GM20431 (cell line): ENCODE results near the gene ALKBH7.

ENCODE experiments used
- in situ Hi-C: fragments of 300-500 bp; cut with MseI, MboI; formaldehyde crosslinking; loops from one replicate; pipeline ENCODE4 v1.15.0; 2020; ENCODE audit warnings: low sequenced_read_pairs; ENCODE audit not compliant: unreplicated experiment

ALKBH7 gene

GRCh38 chr19:6362351-6362801, 10.2 kb upstream of the ALKBH7 start:
- in situ Hi-C loops = no loop called here

- in situ Hi-C loops = no loop called here
Observed at GRCh38 chr19:6364353-6364752, 8.2 kb upstream of the ALKBH7 start.

GRCh38 chr19:6373096-6373812, 660 bp downstream of the ALKBH7 start:
- in situ Hi-C loops = no loop called here

- in situ Hi-C loops = no loop called here
Observed at GRCh38 chr19:6373813-6374108, 1.2 kb downstream of the ALKBH7 start.

- in situ Hi-C loops = no loop called here
Observed at GRCh38 chr19:6374161-6374709, 1.6 kb downstream of the ALKBH7 start.

GRCh38 chr19:6374711-6375410, 2.3 kb downstream of the ALKBH7 start:
- in situ Hi-C loops = no loop called here

GRCh38 chr19:6375411-6376010, 2.9 kb downstream of the ALKBH7 start, which contains the start of gene PSPN:
Gene PSPN, minus strand, starts transcription at chr19:6375933. Its CDS starts 84 bp downstream, at chr19:6375849.
- in situ Hi-C loops = no loop called here

- in situ Hi-C loops = no loop called here
Observed at GRCh38 chr19:6376512-6377190, 4.1 kb downstream of the ALKBH7 start.

- in situ Hi-C loops = no loop called here
Observed at GRCh38 chr19:6378041-6378440, 5.4 kb downstream of the ALKBH7 start.

- in situ Hi-C loops = no loop called here
Observed at GRCh38 chr19:6378486-6378885, 5.9 kb downstream of the ALKBH7 start.

GRCh38 chr19:6379744-6380143, 7.2 kb downstream of the ALKBH7 start:
- in situ Hi-C loops = no loop called here

GRCh38 chr19:6381030-6381750, 8.6 kb downstream of the ALKBH7 start:
- in situ Hi-C loops = no loop called here

- in situ Hi-C loops = no loop called here
Observed at GRCh38 chr19:6383188-6383587, 10.6 kb downstream of the ALKBH7 start.

- in situ Hi-C loops = no loop called here
Observed at GRCh38 chr19:6384381-6384780, 11.8 kb downstream of the ALKBH7 start.

GRCh38 chr19:6387372-6387771, 14.8 kb downstream of the ALKBH7 start:
- in situ Hi-C loops = no loop called here

- in situ Hi-C loops = no loop called here
Observed at GRCh38 chr19:6392221-6393073, 19.9 kb downstream of the ALKBH7 start.

GRCh38 chr19:6393074-6393982, 20.7 kb downstream of the ALKBH7 start, which contains the start of gene GTF2F1:
Gene GTF2F1, minus strand, starts transcription at chr19:6393164. Its CDS starts 169 bp downstream, at chr19:6392995.
- in situ Hi-C loops = no loop called here

GRCh38 chr19:6393983-6394412, 21.4 kb downstream of the ALKBH7 start:
- in situ Hi-C loops = no loop called here
